SK-N-SH (cell line): ENCODE measurements around the gene GAS2L2. TPM values are rescaled to one million over a fixed set of nuclear protein-coding genes. Genes with fewer than 3 reads are reported as not detected.

ENCODE experiments used
- CTCF ChIA-PET: fragments of 300-600, 350-600 bp; formaldehyde crosslinking; extraction: SDS; loops from one replicate; lab custom pipeline; 2021; lab: Yijun Ruan, JAX
- POLR2A ChIA-PET: fragments of 350-600 bp; sonication (Branson Sonifier 250); formaldehyde crosslinking; extraction: SDS; loops from one replicate; lab custom pipeline; 2020; ENCODE audit warnings: antibody characterized with exemption, inconsistent platforms; lab: Yijun Ruan, JAX
- DNase-seq: peaks from one replicate; pipeline ENCODE4 v3.0.0; 2012
- H2AFZ ChIP-seq: fragments of 200-600 bp; sonication (generic); 2 replicates; pipeline ENCODE4 v1.8.1; 2016; ENCODE audit warnings: antibody characterized with exemption, mild to moderate bottlenecking, low read depth
- H3F3A ChIP-seq: fragments of 200-600 bp; sonication (generic); replicated peaks from 2 replicates; pipeline ENCODE3; 2016; ENCODE audit warnings: antibody characterized with exemption, mild to moderate bottlenecking; ENCODE audit not compliant: insufficient read depth
- H3K27ac ChIP-seq, 2 experiments: fragments of 200-500 bp in 1 of 2; fragments of 200-600 bp in 1 of 2; sonication (Bioruptor generic) in 1 of 2; sonication (generic), shearing (Covaris generic) in 1 of 2; 2 replicates each; pipeline versions ENCODE4 v1.5.1 to v1.6.1; 2014 to 2016; ENCODE audit warnings: low read depth in 2 of 2, inconsistent platforms in 1 of 2, low read length in 1 of 2, mild to moderate bottlenecking in 1 of 2, mixed read lengths in 1 of 2
- H3K27me3 ChIP-seq: fragments of 200-600 bp; sonication (generic), shearing (Covaris generic); 2 replicates; pipeline ENCODE4 v1.6.1; 2016; ENCODE audit warnings: mixed run types; ENCODE audit not compliant: insufficient read depth
- H3K36me3 ChIP-seq, 2 experiments: fragments of 200-500 bp in 1 of 2; fragments of 200-600 bp in 1 of 2; sonication (Bioruptor generic) in 1 of 2; sonication (generic) in 1 of 2; replicated peaks in 1 of 2; 2 replicates each; pipeline versions ENCODE3 to v1.5.1; 2014 to 2016; ENCODE audit warnings: low read length in 1 of 2, mild to moderate bottlenecking in 1 of 2; ENCODE audit not compliant: insufficient read depth in 2 of 2, control insufficient read depth in 1 of 2
- H3K4me1 ChIP-seq, 2 experiments: fragments of 200-500 bp in 1 of 2; fragments of 200-600 bp in 1 of 2; sonication (Bioruptor generic) in 1 of 2; sonication (generic), shearing (Covaris generic) in 1 of 2; 2 replicates each; pipeline versions ENCODE4 v1.5.1 to v1.6.1; 2014 to 2016; ENCODE audit warnings: low read depth in 1 of 2, low read length in 1 of 2, mixed run types in 1 of 2; ENCODE audit not compliant: insufficient read depth in 2 of 2, control insufficient read depth in 1 of 2
- H3K4me2 ChIP-seq: fragments of 200-600 bp; sonication (generic), shearing (Covaris generic); 2 replicates; pipeline ENCODE4 v1.6.1; 2017; ENCODE audit warnings: mixed run types
- H3K4me3 ChIP-seq, 2 experiments: fragments of 200-500 bp in 1 of 2; fragments of 200-600 bp in 1 of 2; sonication (Bioruptor generic) in 1 of 2; sonication (generic), shearing (Covaris generic) in 1 of 2; 2 replicates each; pipeline versions ENCODE4 v1.5.1 to v1.8.1; 2014 to 2016; ENCODE audit warnings: low read depth in 2 of 2, inconsistent platforms in 1 of 2, low read length in 1 of 2, mild to moderate bottlenecking in 1 of 2, mixed read lengths in 1 of 2, moderate library complexity in 1 of 2
- H3K79me2 ChIP-seq: fragments of 200-600 bp; sonication (generic); 2 replicates; pipeline ENCODE4 v1.8.1; 2017; ENCODE audit warnings: mild to moderate bottlenecking; ENCODE audit not compliant: insufficient read depth
- H3K9ac ChIP-seq: fragments of 200-600 bp; sonication (generic); 2 replicates; pipeline ENCODE4 v1.6.1; 2017; ENCODE audit warnings: mixed run types
- H3K9me2 ChIP-seq: fragments of 200-600 bp; sonication (generic); 2 replicates; pipeline ENCODE4 v1.6.1; 2017; ENCODE audit warnings: mixed run types
- H3K9me3 ChIP-seq: fragments of 200-600 bp; sonication (generic); 2 replicates; pipeline ENCODE4 v1.6.1; 2017; ENCODE audit warnings: mixed run types, mild to moderate bottlenecking, moderate library complexity
- H4K20me1 ChIP-seq: fragments of 200-600 bp; sonication (generic); 2 replicates; pipeline ENCODE4 v1.6.1; 2017; ENCODE audit warnings: mild to moderate bottlenecking, mixed run types; ENCODE audit not compliant: insufficient read depth
- CHD2 ChIP-seq: fragments of 150-350 bp; IDR thresholded peaks from 2 replicates; pipeline ENCODE4 v1.6.1; 2018; ENCODE audit warnings: low read length; ENCODE audit not compliant: partially characterized antibody
- ELF1 ChIP-seq: IDR thresholded peaks from 2 replicates; pipeline ENCODE4 v1.4.0; 2012
- EP300 ChIP-seq, 2 experiments: IDR thresholded peaks; 2 replicates each; pipeline versions ENCODE4 v1.4.0 to v1.6.1; 2012; ENCODE audit warnings: borderline replicate concordance in 1 of 2, low read depth in 1 of 2, low read length in 1 of 2
- EZH2phosphoT487 ChIP-seq: fragments of 200-600 bp; sonication (generic); IDR thresholded peaks from 2 replicates; pipeline ENCODE4 v1.6.1; 2017; ENCODE audit warnings: low read depth, mixed run types, mild to moderate bottlenecking, antibody characterized with exemption, moderate library complexity, borderline replicate concordance
- FOSL2 ChIP-seq: IDR thresholded peaks from 2 replicates; pipeline ENCODE4 v1.4.0; 2012; ENCODE audit warnings: low read depth, mild to moderate bottlenecking, moderate library complexity, borderline replicate concordance
- FOXJ3 ChIP-seq: sonication (generic); formaldehyde crosslinking; IDR thresholded peaks from 2 replicates; pipeline ENCODE4 v1.5.1; 2020; ENCODE audit warnings: mild to moderate bottlenecking, missing genetic modification reagents
- FOXM1 ChIP-seq: IDR thresholded peaks from 2 replicates; pipeline ENCODE4 v1.4.0; 2012; ENCODE audit warnings: low read depth, mild to moderate bottlenecking
- GATA2 ChIP-seq: sonication (generic); formaldehyde crosslinking; IDR thresholded peaks from 2 replicates; pipeline ENCODE4 v1.5.0; 2020; ENCODE audit warnings: mild to moderate bottlenecking, missing genetic modification reagents
- IRF3 ChIP-seq: fragments of 150-350 bp; IDR thresholded peaks from 2 replicates; pipeline ENCODE4 v1.6.1; 2016; ENCODE audit warnings: mild to moderate bottlenecking, low read depth, low read length
- JUND ChIP-seq: IDR thresholded peaks from 2 replicates; pipeline ENCODE4 v1.4.0; 2012
- MXI1 ChIP-seq: IDR thresholded peaks from 2 replicates; pipeline ENCODE4 v1.6.1; 2012; ENCODE audit warnings: mild to moderate bottlenecking, low read depth, low read length, improper control_type of control experiment
- NFIC ChIP-seq: IDR thresholded peaks from 2 replicates; pipeline ENCODE4 v1.4.0; 2012; ENCODE audit warnings: borderline replicate concordance
- POLR2AphosphoS5 ChIP-seq: IDR thresholded peaks from 2 replicates; pipeline ENCODE4 v1.6.1; 2012; ENCODE audit warnings: low read depth, low read length
- RAD21 ChIP-seq: IDR thresholded peaks from 2 replicates; pipeline ENCODE4 v1.6.1; 2012; ENCODE audit warnings: mild to moderate bottlenecking, low read length
- RCOR1 ChIP-seq: fragments of 150-350 bp; IDR thresholded peaks from 2 replicates; pipeline ENCODE4 v1.6.1; 2017; ENCODE audit warnings: antibody characterized with exemption, low read length
- RFX5 ChIP-seq: IDR thresholded peaks from 2 replicates; pipeline ENCODE4 v1.6.1; 2012; ENCODE audit warnings: mild to moderate bottlenecking, improper control_type of control experiment, low read length
- RXRA ChIP-seq: IDR thresholded peaks from 2 replicates; pipeline ENCODE4 v1.4.0; 2012; ENCODE audit warnings: low read depth, mild to moderate bottlenecking, borderline replicate concordance
- SIN3A ChIP-seq: IDR thresholded peaks from 2 replicates; pipeline ENCODE4 v1.6.1; 2012; ENCODE audit warnings: low read depth, mild to moderate bottlenecking, low read length, moderate library complexity, borderline replicate concordance
- SMC3 ChIP-seq: IDR thresholded peaks from 2 replicates; pipeline ENCODE4 v1.6.1; 2012; ENCODE audit warnings: low read depth, low read length, improper control_type of control experiment
- TAF1 ChIP-seq: IDR thresholded peaks from 2 replicates; pipeline ENCODE4 v1.6.1; 2012; ENCODE audit warnings: low read depth, mild to moderate bottlenecking, low read length, moderate library complexity, borderline replicate concordance
- TCF12 ChIP-seq: IDR thresholded peaks from 2 replicates; pipeline ENCODE4 v1.4.0; 2012
- WGBS: methylation state at CpG from one replicate; pipeline ENCODE4 v1.1.6; 2017; ENCODE audit warnings: low lambda C conversion rate; 5-methylcytosine and 5-hydroxymethylcytosine counted together
- polyA plus RNA-seq, 3 experiments: library from polyadenylated mRNA; depleted of rRNA; stranded (reverse); fragments of >200 nt; gene quantifications; 2 replicates each; pipeline ENCODE4 v1.2.3, GENCODE V29; 2012
- TF ChIP-seq, protein P1 (sequence below): IDR thresholded peaks from 2 replicates; pipeline ENCODE4 v1.4.0; 2012; ENCODE audit warnings: low read depth

Gene GAS2L2
- polyA plus RNA-seq (2012; rRNA removed), result 0.02 TPM in 1 of 2 replicates, not detected in the other
- polyA plus RNA-seq (2012; cell fraction: cytosol; rRNA removed), result 0.01 TPM in 2 replicates
- 0.08 and 0.10 TPM in 2 replicates for polyA plus RNA-seq (2012; cell fraction: nucleus; rRNA removed)

- CTCF ChIA-PET, result interaction anchor here (0.6 to 10.4 kb wide), 3 partner anchors 7 to 141 kb away, joined by 3 to 168 read pairs (median 6); partner anchors contain the start of gene C17orf50
Measured at GRCh38 chr17:35752945-35753764, at the start of gene GAS2L2. Gene GAS2L2 (minus strand): TSS chr17:35753239. CDS start chr17:35752850, 389 bp downstream.

GRCh38 chr17:35801583-35802224, 48.7 kb upstream of the GAS2L2 start:
- ChIA-PET CTCF (interaction anchor here (13.5 kb wide), 1 partner anchor 30 kb away, joined by 809 read pairs; the partner anchor contains the start of gene C17orf50), POLR2A (interaction anchor here (0.7 to 1.1 kb wide), 3 partner anchors 15 to 38 kb away, joined by 3 to 4 read pairs (median 3); no protein-coding TSS in a partner anchor)
- H3K4me1 ChIP-seq, result peaks cover 0 to 43% of the 10 kb centered on the region in 2 experiments; a peak in 3 of 4 replicates
- H3K9me2 ChIP-seq, result no peaks in the 10 kb centered on the region
- no peaks in the 10 kb centered on the region for H3K79me2 ChIP-seq
- peak overlapping the region in 1 of 2 experiments; percentile 95; a peak in 3 of 4 replicates for H3K27ac ChIP-seq
- H3K36me3 ChIP-seq, result no peaks in the 10 kb centered on the region
- H3K9ac ChIP-seq, result no peak overlapping the region
- no peaks in the 10 kb centered on the region for H3K9me3 ChIP-seq
- peaks cover 8% of the 10 kb centered on the region; the same call in 1 of the 2 replicates for H3K27me3 ChIP-seq
- no peak overlapping the region for H3K4me2 ChIP-seq
- 53% methylated on average over 9 of the region's 9 CpGs for WGBS
- no peaks in the 10 kb centered on the region for H3F3A ChIP-seq
- H4K20me1 ChIP-seq, result no peaks in the 10 kb centered on the region
- no peak overlapping the region for H2AFZ ChIP-seq
- peak; percentile 83 for DNase-seq
- H3K4me3 ChIP-seq, result no peak overlapping the region
- no peak for TF ChIP-seq RFX5
- TF ChIP-seq ELF1, result 0 out of 2 replicates have a peak, but pooled peaks have one; percentile 11
- peak; percentile 64 for TF ChIP-seq NFIC
- no peak for TF ChIP-seq FOSL2
- TF ChIP-seq GATA2 (CRISPR knock-in tag), result peak; percentile 21
- no peak for TF ChIP-seq JUND
- TF ChIP-seq FOXM1, result no peak
- TF ChIP-seq TCF12, result peak; percentile 96
- peak; percentile 84 for TF ChIP-seq CHD2
- no peak for TF ChIP-seq RXRA
- peak; percentile 75; the same call in 1 of the 2 replicates for TF ChIP-seq MXI1
- TF ChIP-seq POLR2AphosphoS5, result peak; percentile 76; the same call in 1 of the 2 replicates
- TF ChIP-seq, protein P1, sequence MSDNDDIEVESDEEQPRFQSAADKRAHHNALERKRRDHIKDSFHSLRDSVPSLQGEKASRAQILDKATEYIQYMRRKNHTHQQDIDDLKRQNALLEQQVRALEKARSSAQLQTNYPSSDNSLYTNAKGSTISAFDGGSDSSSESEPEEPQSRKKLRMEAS, result no peak
- no peak; the same call in 1 of the 2 replicates for TF ChIP-seq RAD21
- TF ChIP-seq SMC3, result no peak
- no peak for TF ChIP-seq IRF3
- TF ChIP-seq RCOR1, result peak; percentile 80
- TF ChIP-seq SIN3A, result no peak
- TF ChIP-seq FOXJ3 (CRISPR knock-in tag), result peak; percentile 93

More at GRCh38 chr17:35752945-35753764, at the start of gene GAS2L2:
- Histone ChIP-seq H3K4me3 (no peak within 1 kb of the TSS), H3K27me3 (peaks cover 11% of the 10 kb centered on the region), H3K4me2 (no peak within 1 kb of the TSS), H3K9me3 (no peaks in the 10 kb centered on the region), H4K20me1 (no peaks in the 10 kb centered on the region), H3K9ac (no peak within 1 kb of the TSS), H3F3A (no peaks in the 10 kb centered on the region), H3K27ac (no peak within 1 kb of the TSS), H3K36me3 (no peaks in the 10 kb centered on the region), H3K9me2 (no peaks in the 10 kb centered on the region), H3K4me1 (peaks cover 0 to 15% of the 10 kb centered on the region in 2 experiments; a peak in 1 of 4 replicates), H3K79me2 (no peaks in the 10 kb centered on the region), H2AFZ (no peak within 1 kb of the TSS)
- TF ChIP-seq EP300 (IDR thresholded peaks at IDR 0.05; ENCODE audit: borderline replicate concordance in 1 of 2, low read depth in 1 of 2, low read length in 1 of 2) (no peak), TAF1 (no peak), IRF3 (no peak), EZH2phosphoT487 (no peak), POLR2AphosphoS5 (no peak), NFIC (no peak), RAD21 (no peak)
- DNase-seq, result no peak
- 80% methylated on average over 7 of the region's 9 CpGs for WGBS
- POLR2A ChIA-PET, result interaction anchor here (0.6 kb wide), 1 partner anchor 37 kb away, joined by 3 read pairs; no protein-coding TSS in a partner anchor
